HG03066 (cell line): ENCODE results near the gene CATSPER3.

ENCODE experiments used
- ATAC-seq: cut with Tn5 transposase; IDR thresholded peaks from one replicate; pipeline ENCODE4 v1.9.1; 2021; ENCODE audit warnings: low read depth; ENCODE audit not compliant: unreplicated experiment

Gene CATSPER3

DNA sequence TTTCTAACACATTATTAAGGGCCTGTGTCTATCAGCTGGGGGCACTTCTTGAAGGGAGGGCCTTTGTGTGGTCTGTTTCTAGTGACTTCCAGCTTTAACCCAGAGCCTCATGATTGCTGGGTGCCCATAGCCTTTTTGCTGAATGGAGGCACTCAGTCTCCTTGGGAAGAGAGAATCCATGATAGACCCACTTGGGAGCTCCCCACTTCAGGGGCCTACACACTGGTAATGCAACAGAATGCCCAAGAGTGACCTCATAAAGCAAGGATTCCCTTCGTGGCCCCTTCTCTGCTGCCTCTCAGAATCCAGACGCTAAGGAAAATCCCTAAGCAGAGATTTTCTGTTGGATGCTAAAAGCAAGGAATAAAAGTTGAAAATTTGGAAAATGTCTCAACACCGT, at the start of gene CATSPER3:
Gene CATSPER3 (plus strand): TSS at position 301 of the 400 bp plus-strand sequence. CDS start 85 bp downstream, at position 386.
- ATAC-seq = no peak

DNA sequence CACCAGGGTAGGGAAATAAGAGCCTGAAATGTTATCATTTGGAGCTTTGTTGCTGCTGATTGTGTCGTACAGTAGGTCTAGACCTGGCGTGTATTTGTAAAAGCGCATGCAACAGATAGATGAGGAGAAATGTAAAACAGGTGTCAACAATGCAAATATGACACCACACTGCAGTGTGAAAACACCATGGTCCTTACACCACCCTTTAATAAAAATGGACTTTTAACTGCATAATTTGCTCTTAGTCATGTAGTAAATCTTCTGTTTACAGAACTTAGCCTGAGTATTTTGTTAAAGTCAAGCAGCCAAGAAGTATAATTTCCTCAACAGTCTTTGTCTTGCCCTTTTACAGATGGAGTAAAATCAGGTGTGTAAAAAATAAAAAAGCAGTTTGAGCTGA, 48.8 kb upstream of the CATSPER3 start:
- ATAC-seq = no peak

DNA sequence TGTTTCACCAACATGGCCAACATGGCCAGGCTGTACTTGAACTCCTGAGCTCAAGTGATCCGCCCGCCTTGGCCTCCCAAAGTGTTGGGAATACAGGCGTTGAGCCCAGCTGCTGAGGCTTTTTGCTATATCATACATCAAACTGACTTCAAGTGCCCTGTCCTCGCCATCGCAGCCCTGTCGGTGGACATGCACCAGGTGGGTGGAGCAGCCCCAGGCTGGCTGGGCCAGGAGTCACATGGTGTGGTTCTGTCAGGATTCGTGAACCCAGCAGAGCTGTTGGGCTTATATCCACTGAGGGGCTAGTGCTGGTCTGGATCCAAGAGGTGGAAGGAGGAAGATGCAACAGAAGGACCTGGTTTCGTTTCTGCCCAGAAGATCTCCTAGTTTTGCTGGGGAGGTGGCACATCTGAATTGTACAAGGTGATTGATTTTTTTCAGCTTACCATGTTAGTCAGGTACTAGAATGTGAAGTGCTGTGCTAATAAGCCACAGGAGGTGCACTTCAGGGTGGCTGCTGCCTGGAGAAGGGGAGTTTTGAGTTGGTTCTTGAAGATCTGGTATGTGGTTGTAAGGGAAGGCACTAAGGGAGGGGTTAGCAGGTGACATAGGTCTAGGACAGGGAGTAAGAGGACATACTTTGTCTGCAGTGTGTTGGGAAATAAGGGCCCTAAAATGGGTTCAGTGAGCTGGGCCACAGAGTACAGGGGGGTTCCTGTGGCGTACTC, 46.7 kb upstream of the CATSPER3 start:
- no peak for ATAC-seq

DNA sequence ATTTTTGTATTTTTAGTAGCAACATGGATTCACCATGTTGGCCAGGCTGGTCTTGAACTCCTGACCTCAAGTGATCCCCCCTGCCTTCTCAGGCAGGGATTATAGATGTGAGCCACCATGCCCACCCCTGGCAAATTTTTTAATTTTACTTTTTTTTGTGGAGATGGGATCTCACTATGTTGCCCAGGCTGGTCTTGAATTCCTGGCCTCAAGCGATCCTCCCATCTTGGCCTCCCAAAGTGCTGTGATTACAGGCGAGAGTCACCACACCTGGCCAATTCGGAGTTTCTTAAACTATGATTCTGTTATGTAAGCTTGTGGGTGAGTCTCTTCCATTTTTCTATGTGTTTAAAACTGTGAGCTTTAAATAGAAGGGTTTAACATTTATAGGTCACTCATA, 35.2 kb upstream of the CATSPER3 start:
- ATAC-seq = no peak

DNA sequence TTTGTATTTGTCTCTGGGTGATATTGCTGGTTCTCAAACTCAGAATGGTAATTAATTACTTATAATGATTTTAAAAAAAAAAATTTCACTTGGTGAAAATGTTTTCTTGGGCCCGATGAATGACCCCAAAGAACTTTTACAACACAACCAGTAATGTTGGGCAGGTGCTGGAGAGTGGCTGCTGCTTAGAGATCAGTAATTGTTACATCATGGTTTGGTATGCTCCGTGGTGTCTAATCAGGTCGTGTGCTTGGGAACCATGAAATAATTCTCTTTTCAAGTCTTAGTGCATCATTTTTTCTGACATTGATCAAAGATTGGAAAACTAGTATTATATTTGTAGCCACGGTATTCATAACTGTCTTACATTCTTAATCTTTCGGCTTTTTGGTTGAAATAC, 33.5 kb upstream of the CATSPER3 start:
- ATAC-seq = no peak

DNA sequence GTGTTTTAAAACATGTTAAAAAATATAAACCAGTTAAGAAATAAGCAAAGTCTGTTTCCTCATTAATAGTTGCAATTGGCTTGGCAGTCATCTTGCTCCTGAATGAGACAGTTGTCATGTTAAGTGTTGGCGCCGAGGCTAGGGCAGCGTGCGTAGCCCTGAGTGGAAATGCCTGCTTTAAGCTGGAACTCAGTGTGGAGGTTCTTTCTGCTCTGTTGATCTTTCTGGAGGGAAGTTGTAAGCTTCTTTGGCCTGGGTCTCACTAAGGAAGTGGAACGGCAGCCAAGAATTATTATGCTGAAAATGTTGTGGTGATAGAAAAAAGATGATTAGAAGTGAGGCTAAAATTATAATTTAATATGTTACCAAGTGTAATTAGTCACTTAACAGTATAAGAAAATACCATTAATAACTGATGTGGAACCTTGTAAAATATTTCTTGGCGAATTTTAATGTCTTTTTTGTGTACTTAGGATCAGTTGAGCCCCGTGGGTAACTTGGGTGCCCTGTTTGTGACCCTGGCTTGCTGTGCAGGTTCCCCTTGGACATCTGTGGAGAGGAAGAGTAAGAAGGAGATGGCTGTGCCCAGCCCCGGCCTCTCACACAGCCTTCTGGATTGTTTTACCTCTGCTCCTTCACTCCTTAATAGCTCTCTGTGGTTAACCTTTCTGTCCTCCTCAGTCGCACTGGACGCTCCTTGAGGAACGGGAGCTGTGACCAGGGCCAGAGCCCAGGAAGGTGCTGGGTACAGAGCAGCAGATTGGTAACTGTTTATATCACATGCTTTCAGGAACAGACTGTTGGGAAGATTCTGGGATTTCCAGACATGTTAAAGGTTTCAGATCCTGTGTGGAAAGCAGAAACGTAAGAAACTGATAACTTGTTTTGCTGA, 31.8 kb upstream of the CATSPER3 start:
- no peak for ATAC-seq

DNA sequence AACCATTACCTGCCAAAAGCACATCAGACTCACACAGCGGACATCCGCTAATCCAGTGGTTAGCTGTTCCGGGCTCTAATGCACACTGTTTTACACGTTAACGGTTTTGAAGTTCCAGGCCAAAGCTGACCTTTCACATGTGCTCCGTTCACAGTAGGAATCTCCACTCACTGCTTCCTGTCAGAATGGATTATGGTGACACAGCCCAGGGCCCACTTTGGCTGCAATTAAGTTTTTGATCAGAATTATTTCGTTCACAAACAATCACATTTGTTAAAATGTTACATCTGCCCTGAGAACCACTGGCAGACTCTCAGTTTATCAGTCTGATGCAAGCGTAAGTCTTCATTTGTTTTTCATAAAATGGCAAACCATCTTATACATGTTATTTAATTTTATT, 30.2 kb upstream of the CATSPER3 start:
- no peak for ATAC-seq

DNA sequence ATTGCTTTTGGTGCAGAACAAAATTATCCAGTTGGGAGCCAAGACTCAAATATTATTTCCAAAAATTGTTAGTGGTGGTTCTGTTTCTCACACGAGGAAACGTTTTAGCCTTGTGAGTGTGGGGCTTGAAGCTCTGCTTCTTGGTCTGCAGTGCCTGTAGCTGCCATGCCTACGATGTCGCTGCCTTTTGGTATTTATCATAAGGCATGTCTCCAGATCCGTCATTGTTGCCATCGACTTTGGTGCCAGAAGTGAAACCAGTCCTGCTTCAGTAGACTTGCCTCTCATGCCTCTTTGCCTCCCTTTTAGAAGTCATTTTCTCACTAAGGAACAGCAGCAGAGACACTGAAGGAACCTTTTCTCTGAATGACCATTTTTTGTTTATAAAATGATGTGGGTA, 29.7 kb upstream of the CATSPER3 start:
- ATAC-seq = no peak

DNA sequence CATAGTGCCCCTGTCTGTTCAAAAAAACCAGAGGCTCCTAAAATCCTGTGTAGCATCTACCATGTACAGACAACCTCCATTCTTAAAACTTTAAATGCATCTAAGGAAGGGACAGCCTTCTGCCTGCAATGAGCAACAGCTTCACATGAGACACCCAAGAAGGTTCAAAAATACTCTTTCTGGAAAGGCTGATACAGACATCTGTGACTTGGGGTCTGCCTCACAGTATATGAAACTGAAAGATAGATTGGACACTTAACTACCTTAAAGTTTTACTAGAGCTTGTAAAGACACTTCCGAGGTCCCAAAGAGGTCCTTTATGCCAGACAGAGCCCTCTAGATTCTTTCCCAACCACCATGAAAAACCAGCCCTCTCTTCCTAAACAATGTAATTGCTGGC, 28.2 kb upstream of the CATSPER3 start:
- ATAC-seq = no peak

DNA sequence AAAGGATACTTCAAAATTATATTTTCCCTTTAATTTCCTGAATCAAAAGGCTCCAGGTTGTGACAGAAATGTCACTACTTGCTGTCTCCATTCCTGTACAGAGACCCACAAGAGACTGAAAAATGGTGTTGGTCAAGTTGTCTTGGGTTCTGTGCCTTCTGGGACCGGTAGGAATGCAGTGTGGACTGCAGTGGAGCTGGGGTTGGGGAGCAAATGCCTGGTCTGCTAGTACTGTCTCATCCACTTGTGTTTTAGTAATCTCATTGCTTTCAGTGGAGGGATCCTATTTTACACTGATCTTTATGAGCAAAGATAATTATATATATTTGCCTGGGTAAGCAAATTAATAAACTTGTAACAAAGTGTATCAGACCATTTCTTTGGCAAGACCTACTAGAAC, 24.2 kb upstream of the CATSPER3 start:
- no peak for ATAC-seq

DNA sequence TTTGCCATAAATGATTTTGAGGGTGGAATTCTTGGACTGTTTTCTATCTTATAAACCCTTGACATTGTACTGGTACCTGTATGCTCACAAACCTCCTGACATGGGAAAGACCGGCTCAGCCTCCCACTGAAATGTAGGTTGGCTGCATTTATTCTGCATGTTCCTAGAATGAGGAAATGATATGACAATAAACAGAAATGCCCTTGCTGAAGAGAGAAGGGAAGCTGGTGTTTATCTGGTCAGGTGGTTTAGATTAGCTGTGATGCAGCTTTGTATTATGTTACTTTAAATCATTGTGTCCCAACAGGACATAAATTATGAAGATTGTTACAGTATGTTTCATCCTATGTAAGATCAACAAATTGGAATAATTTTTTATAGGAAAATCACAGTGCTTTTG, 23.1 kb upstream of the CATSPER3 start:
- ATAC-seq = no peak

DNA sequence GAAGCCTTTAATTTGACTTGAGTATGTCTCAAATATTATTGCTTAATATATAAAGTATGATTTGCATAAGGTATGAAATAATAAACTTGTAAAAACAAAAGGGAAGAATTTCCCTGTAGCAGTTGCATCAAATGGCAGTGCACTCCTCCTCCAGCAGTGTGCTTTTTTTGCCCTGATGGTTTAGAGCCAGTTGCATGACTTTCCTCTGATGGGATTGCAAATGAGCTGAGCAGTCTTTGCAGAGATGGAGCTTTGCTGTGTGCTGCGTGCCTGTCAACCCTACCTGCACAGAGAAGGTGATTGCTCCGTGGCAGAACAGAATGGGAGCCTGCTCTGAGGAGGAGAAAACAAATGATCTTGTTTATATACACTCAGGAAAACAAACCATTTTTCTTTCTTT, 22.7 kb upstream of the CATSPER3 start:
- ATAC-seq = no peak

DNA sequence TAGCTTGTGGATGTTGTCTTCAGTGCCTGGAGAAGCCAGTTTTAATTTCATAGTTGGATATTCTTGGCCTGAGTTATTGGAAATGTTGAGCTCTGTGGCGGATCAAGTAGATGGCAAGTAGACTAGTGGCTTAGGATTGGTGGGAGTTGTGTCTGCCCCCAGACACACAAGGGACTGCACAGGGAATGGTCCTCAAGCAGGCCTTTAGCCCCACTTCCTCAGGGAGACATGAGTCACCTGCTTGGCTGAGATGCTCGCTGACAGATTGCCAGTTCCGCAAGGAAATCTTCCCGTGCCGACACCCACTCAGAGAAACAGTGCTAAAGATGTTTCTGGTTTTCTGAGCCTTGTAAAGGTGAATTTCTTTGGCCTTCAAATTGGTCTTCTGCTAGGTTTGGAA, 18.8 kb upstream of the CATSPER3 start:
- no peak for ATAC-seq

DNA sequence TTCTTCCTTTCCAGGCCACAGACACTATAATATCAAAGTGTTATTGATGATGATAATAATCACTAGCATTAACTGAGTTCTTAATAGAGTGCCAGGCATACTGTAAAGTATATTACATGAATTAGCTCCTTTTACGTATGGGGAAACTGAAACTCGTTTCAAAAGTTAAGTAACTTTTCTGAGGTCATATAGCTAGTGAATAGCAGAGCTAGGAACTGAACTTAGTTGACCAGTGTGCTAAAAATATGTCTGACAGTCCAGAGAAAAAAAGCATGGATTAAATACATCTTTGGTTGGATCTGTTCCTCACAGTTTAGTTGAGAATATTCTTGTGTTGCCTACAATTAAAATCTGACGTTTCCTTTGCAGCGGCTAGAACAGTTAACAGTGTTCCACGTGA, 18.4 kb upstream of the CATSPER3 start:
- ATAC-seq = no peak

DNA sequence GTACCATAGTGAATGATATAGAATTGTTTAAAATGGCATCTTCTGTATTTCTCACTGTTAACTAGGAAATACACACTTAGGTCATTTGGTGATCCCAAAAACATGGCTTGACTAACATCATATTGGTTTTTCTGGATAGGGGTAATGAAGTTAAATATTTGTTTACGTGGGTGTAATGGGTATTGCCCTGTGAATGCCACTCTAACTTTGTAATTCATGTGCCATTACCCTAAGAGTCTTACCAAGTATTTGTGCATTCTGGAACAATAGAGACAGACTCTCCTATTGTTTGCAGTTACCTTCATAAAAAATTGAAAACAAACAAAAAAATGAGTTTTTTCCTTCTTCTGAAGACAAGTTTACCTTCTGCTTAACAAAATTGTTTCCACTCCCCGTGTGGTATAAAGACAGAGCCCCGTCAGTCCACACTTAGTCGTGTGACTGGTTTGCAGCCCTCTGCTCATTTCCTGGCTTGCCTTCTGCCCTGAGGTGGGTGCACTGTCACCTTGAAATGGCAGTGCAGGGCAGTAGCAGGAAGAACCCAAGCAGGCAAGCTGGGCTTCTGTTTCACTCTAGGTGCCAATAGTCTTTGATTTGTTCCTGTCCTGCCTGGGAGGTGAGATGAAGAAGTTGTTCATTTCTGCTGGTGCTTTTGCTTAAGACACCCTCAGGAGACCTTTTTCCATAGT, 9.6 kb upstream of the CATSPER3 start:
- ATAC-seq = no peak

DNA sequence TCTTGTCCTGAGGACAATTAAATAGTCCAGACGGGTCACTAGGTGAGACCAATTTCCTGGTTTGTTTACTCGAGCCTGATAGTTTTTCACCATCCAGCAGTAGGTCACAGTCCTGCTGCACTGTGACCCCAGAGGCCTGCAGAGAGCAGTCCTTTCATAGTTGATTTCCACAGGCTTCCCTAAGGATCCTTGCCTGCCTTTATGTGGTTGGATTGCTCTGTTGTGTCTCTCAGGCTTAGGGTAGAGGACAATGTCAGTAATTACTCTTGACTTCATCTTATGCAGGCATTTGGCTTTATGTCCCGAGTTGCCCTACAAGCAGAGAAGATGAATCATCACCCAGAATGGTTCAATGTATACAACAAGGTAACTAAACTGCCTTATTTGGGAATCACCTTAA, 9.0 kb upstream of the CATSPER3 start:
- no peak for ATAC-seq

DNA sequence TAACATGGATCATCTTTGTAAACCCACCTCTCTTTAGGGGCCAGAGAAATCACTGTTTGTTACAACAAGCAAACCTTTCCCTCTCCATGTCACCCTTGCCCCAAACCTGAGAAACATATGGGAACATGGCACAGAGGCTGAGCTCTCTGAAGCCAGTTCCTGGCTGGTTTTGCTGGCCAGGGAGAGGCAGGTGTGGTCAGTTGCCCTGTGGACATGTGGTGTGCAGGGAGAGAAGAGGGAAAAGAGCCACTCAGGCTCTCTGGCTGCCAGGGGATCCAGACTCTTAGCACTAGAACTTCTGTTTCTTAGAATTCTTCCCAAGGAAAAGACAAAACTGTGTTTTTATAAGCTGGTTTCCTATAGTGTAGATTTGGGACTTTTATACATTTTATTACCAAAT, 4.6 kb upstream of the CATSPER3 start:
- no peak for ATAC-seq

DNA sequence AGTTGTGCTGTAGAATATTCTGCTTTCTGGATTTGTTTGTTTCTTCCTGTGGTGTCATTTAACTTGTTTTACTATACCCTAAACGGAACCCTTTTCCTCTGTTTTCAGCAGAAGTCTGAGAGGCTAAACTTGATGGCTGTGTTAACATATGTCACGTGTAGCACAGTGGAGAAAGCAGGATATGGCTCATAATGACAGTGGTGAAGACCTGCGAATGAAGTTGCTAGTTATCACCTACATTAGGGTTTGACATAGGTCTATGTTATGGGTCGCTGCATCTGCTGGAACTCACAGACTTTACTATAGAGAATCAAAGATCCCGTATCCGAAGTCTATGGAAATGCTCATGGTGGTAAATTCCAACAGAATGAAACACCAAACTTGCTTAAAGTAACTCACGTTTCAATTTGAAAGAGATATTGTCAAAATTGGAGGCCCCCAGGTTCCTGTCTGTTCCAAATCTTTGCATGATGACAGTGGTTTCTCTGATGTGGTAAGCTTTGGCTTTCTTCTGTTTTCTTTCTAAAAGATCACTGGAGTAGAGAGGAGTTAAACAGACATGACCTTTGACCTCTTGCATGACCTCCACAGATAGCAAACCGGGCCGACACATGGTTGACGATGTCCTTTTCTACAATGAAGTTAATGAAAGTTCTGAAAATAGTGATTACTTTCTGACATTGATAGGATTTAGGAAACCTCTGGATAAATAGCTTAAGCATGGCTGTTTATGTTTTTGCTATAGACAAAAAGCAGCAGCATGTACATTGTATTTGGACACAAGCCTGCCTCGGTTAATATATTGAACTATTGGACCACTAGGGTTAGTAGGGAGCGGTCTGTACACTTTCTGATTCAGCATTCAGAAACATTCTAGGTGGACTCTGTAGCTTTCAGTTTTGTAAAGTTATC, 3.1 kb upstream of the CATSPER3 start:
- ATAC-seq = no peak

DNA sequence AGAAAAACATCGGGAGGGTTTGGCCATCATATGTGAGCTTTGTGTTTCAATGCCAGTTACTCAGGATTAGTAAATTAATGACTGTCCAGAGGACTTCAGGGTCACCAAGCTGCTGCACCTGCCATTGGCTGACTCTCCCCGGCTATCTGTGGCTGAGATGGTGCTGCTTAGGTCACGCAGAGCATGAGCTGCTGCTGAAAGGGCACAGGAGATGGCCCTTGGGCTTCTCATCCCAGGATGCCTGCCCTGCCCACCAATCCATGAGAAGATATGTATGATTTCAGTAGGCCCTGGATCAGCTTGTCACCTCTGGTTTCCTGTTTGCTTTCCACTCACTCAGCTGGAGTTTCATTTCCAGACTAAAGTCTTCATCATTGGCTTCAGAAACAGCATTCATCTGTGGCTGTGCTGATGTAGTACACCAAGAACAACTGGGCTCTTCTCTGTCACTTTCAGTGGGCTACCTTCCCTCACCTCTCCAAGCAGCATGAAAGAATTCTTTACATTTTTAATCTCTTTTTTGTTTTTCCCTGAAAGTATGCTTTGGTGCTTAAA, 2.4 kb upstream of the CATSPER3 start:
- no peak for ATAC-seq

DNA sequence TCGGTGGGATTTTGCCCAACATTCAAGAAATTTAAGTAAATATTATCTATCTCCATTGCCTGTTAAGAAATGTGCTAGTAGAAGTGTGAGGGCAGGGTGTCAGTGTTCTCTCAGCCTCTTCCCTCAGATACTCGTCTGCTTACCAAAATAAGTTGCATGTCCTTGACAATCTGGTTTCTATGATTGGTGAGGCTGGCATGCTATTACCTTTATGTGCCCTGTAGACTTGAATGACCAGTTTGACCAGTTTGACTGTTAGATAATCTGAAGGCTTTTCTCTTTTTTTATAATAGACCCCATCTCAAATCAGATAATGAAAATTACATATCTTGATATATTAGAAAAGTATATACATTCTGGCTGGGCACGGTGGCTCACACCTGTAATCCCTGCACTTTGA, 348 bp downstream of the CATSPER3 start:
- ATAC-seq = no peak
